ENCODE measurements around the gene MDN1. TPM values are rescaled to one million over a fixed set of nuclear protein-coding genes. Genes with fewer than 3 reads are reported as not detected.

MDN1 gene
- total RNA-seq, 1 experiment from 2014 or later, result 117 TPM

GRCh38 chr6:89689732-89690131 lies 129.9 kb downstream of the MDN1 start:
- no peak overlapping the region for H2BK20ac ChIP-seq (ENCODE audit: low read depth, low read length, poor library complexity, severe bottlenecking)
- no CpG with 5 or more reads among the region's 5 CpGs for WGBS (ENCODE audit: extremely low coverage, insufficient read length, low lambda C conversion rate)
- no peaks in the 10 kb centered on the region for H3K9me3 Mint-ChIP-seq
- peak overlapping the region; percentile 3 for H3T11ph ChIP-seq (ENCODE audit: low read length)
- no peak overlapping the region for H3K14ac ChIP-seq (ENCODE audit: insufficient read depth, low read length)
- no peaks in the 10 kb centered on the region for H3K23me2 ChIP-seq (ENCODE audit: insufficient read length, low read depth, low read length, poor library complexity, severe bottlenecking)
- no peak overlapping the region for H3K56ac ChIP-seq (ENCODE audit: insufficient read length, low read depth, low read length)
- peak overlapping the region; percentile 97 for H3K27ac ChIP-seq (ENCODE audit: insufficient read length, low read depth, low read length)
- H4K91ac ChIP-seq (ENCODE audit: insufficient read length, low read depth, low read length), result no peak overlapping the region
- TF ChIP-seq, protein P1, sequence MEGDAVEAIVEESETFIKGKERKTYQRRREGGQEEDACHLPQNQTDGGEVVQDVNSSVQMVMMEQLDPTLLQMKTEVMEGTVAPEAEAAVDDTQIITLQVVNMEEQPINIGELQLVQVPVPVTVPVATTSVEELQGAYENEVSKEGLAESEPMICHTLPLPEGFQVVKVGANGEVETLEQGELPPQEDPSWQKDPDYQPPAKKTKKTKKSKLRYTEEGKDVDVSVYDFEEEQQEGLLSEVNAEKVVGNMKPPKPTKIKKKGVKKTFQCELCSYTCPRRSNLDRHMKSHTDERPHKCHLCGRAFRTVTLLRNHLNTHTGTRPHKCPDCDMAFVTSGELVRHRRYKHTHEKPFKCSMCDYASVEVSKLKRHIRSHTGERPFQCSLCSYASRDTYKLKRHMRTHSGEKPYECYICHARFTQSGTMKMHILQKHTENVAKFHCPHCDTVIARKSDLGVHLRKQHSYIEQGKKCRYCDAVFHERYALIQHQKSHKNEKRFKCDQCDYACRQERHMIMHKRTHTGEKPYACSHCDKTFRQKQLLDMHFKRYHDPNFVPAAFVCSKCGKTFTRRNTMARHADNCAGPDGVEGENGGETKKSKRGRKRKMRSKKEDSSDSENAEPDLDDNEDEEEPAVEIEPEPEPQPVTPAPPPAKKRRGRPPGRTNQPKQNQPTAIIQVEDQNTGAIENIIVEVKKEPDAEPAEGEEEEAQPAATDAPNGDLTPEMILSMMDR (conservative IDR thresholded peaks at IDR 0.05), result no peak
- peak overlapping the region; percentile 13 for H3K18ac ChIP-seq (ENCODE audit: insufficient read length, low read depth, low read length)
- H4K5ac ChIP-seq (ENCODE audit: insufficient read length, low read depth, low read length), result no peak overlapping the region
- H3K27me3 ChIP-seq (ENCODE audit: insufficient read depth, low read length), result no peaks in the 10 kb centered on the region
- no peak overlapping the region for H2AK5ac ChIP-seq (ENCODE audit: insufficient read length, low read length)
- peak; percentile 87 for DNase-seq
- H3K36me3 Mint-ChIP-seq (ENCODE audit: insufficient read depth in 1 of 3, low read depth in 3 of 3), result peaks cover 69 to 97% (median 80%) of the 10 kb centered on the region in 3 experiments
- H3K4me1 Mint-ChIP-seq, result peaks cover 50 to 55% of the 10 kb centered on the region in 2 experiments
- no peak overlapping the region for H2BK15ac ChIP-seq (ENCODE audit: low read depth, low read length)
- no peak overlapping the region for H3K9ac ChIP-seq (ENCODE audit: extremely low read depth, insufficient read length, low read length)
- H2BK5ac ChIP-seq (ENCODE audit: insufficient read length, low read length), result no peak overlapping the region
- H3K23ac ChIP-seq (ENCODE audit: insufficient read length, low read depth, low read length), result no peak overlapping the region
- no peak overlapping the region for H2AFZ ChIP-seq (ENCODE audit: low read length)
- no peak overlapping the region for H3K4me2 ChIP-seq (ENCODE audit: insufficient read depth, insufficient read length, low read length)
- no peak overlapping the region for H4K8ac ChIP-seq (replicated peaks; ENCODE audit: insufficient read length, low read depth, low read length)
- H3K27me3 Mint-ChIP-seq (ENCODE audit: low read depth), result no peaks in the 10 kb centered on the region
- H3K79me2 ChIP-seq (ENCODE audit: insufficient read depth, low read length), result no peaks in the 10 kb centered on the region
- H3K4me3 Mint-ChIP-seq, result peak overlapping the region; percentile 4 to 60; a peak in 4 of 5 replicates
- H3K27ac Mint-ChIP-seq, result peak overlapping the region; percentile 94 to 99 (median 95)
- no peaks in the 10 kb centered on the region for H3K9me3 ChIP-seq (ENCODE audit: control insufficient read depth, low read depth, low read length)
- no peak overlapping the region for H2BK120ac ChIP-seq (ENCODE audit: low read depth, low read length, poor library complexity, severe bottlenecking)
- no peak overlapping the region for H2BK12ac ChIP-seq (ENCODE audit: insufficient read length, low read depth, low read length)
- no peak overlapping the region for H3K4ac ChIP-seq (ENCODE audit: low read depth, low read length)
- no peaks in the 10 kb centered on the region for H4K20me1 ChIP-seq (ENCODE audit: control insufficient read depth, insufficient read depth, insufficient read length)
- no peaks in the 10 kb centered on the region for H3K79me1 ChIP-seq (ENCODE audit: insufficient read depth, low read depth, low read length, poor library complexity, severe bottlenecking)
- H3K4me1 ChIP-seq (ENCODE audit: insufficient read depth, low read length), result peaks cover 10% of the 10 kb centered on the region
